ENCODE measurements around the gene GUK1. TPM values are rescaled to one million over a fixed set of nuclear protein-coding genes. Genes with fewer than 3 reads are reported as not detected.
"Not testable (repeated sequence)": the region's sequence is repeated elsewhere in the genome, so short reads cannot be mapped to it uniquely, and the experiment has no call there.

Gene GUK1
- total RNA-seq, 4 donors from 2014 or later: 292 to 354 (median 305) TPM

DNA sequence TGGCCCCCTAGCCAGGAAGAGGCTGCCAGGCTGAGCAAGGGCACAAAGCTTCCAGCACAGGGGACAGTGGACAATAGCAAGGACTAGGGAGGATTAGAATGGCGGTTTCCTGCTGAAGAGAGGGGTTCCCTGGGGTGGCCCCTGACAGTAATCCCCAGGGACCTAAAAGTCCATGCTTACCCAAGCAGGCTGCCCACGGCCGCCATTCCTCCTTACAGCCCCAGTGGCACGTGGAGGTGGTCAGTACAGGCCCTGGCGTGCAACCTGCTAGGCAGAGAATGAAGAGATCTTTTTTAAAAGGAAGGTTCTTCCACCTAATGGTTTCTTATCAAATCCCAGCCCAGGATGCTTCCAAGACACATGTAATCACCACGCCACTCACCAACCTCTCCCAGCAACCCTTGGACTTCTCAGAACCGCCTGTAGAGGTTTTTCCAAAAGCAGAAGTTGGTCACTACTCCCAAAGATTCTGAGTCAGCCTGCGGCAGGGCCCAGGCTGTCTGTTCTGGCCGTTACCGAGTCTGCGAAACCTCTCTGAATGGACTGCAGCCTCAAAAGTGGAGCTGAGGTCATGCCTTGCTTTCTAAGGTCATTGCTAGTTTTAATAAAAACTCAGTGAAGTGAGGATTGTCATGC lies 31.9 kb upstream of the GUK1 start:
- intact Hi-C loops (cut with DNase I): no loop called here
- WGBS: 78% methylated on average over 11 of the region's 11 CpGs

DNA sequence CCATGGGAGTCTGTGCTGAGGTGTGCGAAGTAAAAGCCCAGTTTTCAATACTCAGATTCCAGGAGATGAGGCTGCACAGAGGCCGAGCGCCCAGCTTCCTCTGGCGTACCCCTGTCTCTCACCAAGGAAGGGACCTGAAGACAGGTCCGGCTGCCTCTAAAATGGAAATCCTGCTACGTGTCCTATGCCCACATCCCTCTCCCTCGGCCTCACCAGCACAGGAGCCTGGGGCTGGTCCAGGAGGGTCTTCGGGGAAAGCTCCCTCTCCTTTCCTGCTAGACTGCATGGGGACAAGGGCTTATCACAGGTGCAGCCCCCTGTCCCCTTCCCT lies 31.4 kb upstream of the GUK1 start:
- Histone ChIP-seq H3K9me3 (no peaks in the 10 kb centered on the region), H3K4me3 (peak overlapping the region; percentile 75 to 98 (median 84)), H3K27me3 (no peaks in the 10 kb centered on the region), H3K4me1 (peaks cover 25 to 36% (median 33%) of the 10 kb centered on the region in 4 donors), H3K36me3 (peaks cover 0 to 27% (median 25%) of the 10 kb centered on the region in 4 donors), H3K27ac (replicated peaks in 1 of 4) (peak overlapping the region; percentile 90 to 97 (median 93))
- 0% methylated on average over 3 of the region's 8 CpGs for WGBS
- no peak for TF ChIP-seq POLR2A (IDR thresholded peaks at IDR 0.05; ENCODE audit: low read depth)
- TF ChIP-seq, protein P1, sequence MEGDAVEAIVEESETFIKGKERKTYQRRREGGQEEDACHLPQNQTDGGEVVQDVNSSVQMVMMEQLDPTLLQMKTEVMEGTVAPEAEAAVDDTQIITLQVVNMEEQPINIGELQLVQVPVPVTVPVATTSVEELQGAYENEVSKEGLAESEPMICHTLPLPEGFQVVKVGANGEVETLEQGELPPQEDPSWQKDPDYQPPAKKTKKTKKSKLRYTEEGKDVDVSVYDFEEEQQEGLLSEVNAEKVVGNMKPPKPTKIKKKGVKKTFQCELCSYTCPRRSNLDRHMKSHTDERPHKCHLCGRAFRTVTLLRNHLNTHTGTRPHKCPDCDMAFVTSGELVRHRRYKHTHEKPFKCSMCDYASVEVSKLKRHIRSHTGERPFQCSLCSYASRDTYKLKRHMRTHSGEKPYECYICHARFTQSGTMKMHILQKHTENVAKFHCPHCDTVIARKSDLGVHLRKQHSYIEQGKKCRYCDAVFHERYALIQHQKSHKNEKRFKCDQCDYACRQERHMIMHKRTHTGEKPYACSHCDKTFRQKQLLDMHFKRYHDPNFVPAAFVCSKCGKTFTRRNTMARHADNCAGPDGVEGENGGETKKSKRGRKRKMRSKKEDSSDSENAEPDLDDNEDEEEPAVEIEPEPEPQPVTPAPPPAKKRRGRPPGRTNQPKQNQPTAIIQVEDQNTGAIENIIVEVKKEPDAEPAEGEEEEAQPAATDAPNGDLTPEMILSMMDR (IDR thresholded peaks at IDR 0.05): no peak
- TF ChIP-seq EP300 (IDR thresholded peaks at IDR 0.05): no peak
- no peak for TF ChIP-seq POLR2AphosphoS5 (IDR thresholded peaks at IDR 0.05)
- intact Hi-C loops (cut with DNase I): no loop called here
- no peak for DNase-seq (ENCODE audit: extremely low spot score)

More for the DNA sequence above, 31.9 kb upstream of the GUK1 start:
- Histone ChIP-seq H3K27me3 (no peaks in the 10 kb centered on the region), H3K4me1 (peaks cover 28 to 39% (median 37%) of the 10 kb centered on the region in 4 donors), H3K27ac (replicated peaks in 1 of 4) (peak overlapping the region; percentile 90 to 97 (median 93)), H3K36me3 (peaks cover 0 to 27% (median 25%) of the 10 kb centered on the region in 4 donors), H3K4me3 (peak overlapping the region; percentile 75 to 98 (median 84)), H3K9me3 (no peaks in the 10 kb centered on the region)
- no peak for TF ChIP-seq EP300 (IDR thresholded peaks at IDR 0.05)
- TF ChIP-seq POLR2AphosphoS5 (IDR thresholded peaks at IDR 0.05): no peak
- TF ChIP-seq POLR2A (IDR thresholded peaks at IDR 0.05; ENCODE audit: low read depth): no peak
- no peak for DNase-seq (ENCODE audit: extremely low spot score)

DNA sequence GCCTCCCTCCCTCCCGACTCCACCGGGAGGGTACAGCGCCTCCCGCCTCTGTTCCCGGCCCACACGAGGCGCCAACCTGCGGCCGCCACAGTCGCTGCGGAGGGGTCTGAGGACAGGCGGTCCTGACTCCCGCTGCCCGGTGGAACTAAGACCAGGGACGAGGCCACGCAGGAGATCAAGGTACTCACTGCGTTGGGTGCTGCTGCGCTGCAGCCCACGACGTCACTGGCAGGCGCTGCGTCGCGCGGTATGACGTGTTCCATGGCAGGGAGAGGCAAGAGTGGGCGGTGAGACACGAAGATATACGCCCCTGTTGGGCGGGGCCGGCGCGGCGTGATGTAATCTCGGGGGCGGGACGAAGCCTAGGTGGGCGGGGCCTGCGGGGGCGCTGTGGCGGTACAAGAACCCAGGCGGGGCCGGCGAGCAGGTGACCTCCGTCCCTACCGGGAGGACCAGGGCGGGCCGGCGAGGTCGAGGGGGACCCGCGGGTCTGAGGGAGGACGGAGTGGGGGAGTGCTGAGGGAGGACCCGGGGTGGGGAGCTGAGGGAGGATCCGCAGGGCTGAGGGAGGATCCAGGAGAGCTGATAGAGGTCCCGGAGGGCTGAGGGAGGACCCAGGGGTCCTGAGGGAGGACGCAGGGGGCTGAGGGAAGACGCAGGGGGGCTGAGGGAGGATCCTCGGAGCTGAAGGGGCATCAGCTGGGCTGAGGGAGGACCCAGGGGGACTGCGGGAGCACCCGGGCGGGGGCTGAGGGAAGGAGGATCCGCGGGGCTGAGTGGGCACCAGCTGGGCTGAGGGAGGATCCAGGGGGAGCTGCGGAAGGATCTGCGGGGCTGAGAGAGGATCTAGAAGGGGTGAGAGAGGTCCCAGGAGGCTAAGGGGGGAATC lies 30.8 kb upstream of the GUK1 start, which contains the start of gene MRPL55:
MRPL55 (minus strand) TSS at position 227 of the 889 bp plus-strand sequence. CDS start 1,039 bp downstream, outside the sequence.
- DNase-seq (ENCODE audit: extremely low spot score): peak; percentile 100
- Histone ChIP-seq H3K9me3 (no peaks in the 10 kb centered on the region), H3K4me3 (peak within 1 kb of the TSS; percentile 75 to 98 (median 84)), H3K4me1 (peaks cover 21 to 30% (median 28%) of the 10 kb centered on the region in 4 donors), H3K36me3 (peaks cover 0 to 27% (median 25%) of the 10 kb centered on the region in 4 donors), H3K27ac (replicated peaks in 1 of 4) (peak within 1 kb of the TSS; percentile 90 to 97 (median 93)), H3K27me3 (no peaks in the 10 kb centered on the region)
- TF ChIP-seq POLR2AphosphoS5 (IDR thresholded peaks at IDR 0.05) (peak; percentile 100), EP300 (IDR thresholded peaks at IDR 0.05) (no peak), POLR2A (IDR thresholded peaks at IDR 0.05; ENCODE audit: low read depth) (peak; percentile 91)
- TF ChIP-seq, protein P1 (IDR thresholded peaks at IDR 0.05): peak in 1 of 3 experiments; percentile 36
- under 1% methylated on average over 26 of the region's 66 CpGs for WGBS
- intact Hi-C loops (cut with DNase I): no loop called here

DNA sequence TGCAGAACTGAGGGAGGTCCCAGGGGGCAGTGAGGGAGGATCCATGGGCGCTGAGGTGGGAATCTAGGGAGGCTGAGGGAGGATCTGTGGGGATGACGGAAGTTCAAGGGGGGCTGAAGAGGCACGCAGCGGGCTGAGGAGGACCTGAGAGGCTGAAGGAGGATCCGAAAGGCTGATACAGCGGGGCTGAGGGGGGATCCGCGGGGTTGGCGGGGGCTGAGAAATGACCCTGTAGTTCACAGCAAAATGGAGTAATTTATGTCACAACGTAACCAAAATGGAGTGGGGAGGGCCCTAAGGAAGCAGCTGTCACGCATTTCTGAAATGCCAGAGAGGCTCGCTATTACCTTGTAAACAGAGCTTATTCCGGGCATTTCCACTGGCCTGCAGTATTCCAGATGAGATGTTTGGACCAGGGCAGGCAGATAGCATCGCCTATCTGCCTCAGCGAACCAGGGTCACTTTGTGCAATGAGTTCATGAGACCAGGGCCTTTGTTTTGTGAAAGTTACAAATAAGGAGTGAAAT lies 30.1 kb upstream of the GUK1 start:
- Histone ChIP-seq H3K4me3 (peak overlapping the region; percentile 75 to 98 (median 84)), H3K36me3 (peaks cover 0 to 27% (median 25%) of the 10 kb centered on the region in 4 donors), H3K4me1 (peaks cover 17 to 30% (median 27%) of the 10 kb centered on the region in 4 donors), H3K27ac (replicated peaks in 1 of 4) (peak overlapping the region; percentile 90 to 97 (median 93)), H3K27me3 (no peaks in the 10 kb centered on the region), H3K9me3 (no peaks in the 10 kb centered on the region)
- 47% methylated on average over 15 of the region's 15 CpGs for WGBS
- intact Hi-C loops (cut with DNase I): no loop called here
- TF ChIP-seq EP300 (IDR thresholded peaks at IDR 0.05): no peak
- TF ChIP-seq POLR2A (IDR thresholded peaks at IDR 0.05; ENCODE audit: low read depth): no peak
- peak in 1 of 2 donors; percentile 39 for TF ChIP-seq POLR2AphosphoS5 (IDR thresholded peaks at IDR 0.05)
- no peak for DNase-seq (ENCODE audit: extremely low spot score)

DNA sequence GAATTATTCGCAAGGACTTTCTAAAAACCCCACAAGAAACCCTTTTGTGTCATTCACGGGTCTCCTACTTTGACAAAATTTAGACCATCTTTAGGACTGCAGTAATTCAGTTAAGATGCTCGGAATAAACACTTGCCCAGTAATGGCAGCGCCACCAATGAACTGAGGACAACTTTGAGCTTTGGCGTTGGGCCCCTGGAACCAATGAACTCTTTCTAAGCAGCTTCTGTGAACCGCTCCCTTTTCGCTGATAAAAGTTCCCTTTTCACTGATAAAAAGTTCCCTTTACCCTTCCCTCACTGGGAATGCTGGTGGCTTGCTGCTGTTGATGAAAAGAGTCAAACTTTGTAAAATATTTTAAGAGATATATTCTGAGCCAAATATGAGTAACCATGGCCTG lies 29.5 kb upstream of the GUK1 start:
- intact Hi-C loops (cut with DNase I): no loop called here
- peaks cover 0 to 25% (median 24%) of the 10 kb centered on the region in 4 donors for H3K36me3 ChIP-seq
- DNase-seq (ENCODE audit: extremely low spot score): no peak
- H3K4me3 ChIP-seq: peak overlapping the region in 3 of 4 donors; percentile 75 to 87 (median 80)
- 90% methylated on average over 7 of the region's 7 CpGs for WGBS
- H3K27ac ChIP-seq (replicated peaks in 1 of 4): peak overlapping the region; percentile 90 to 97 (median 93)
- peaks cover 17 to 30% (median 27%) of the 10 kb centered on the region in 4 donors for H3K4me1 ChIP-seq
- no peak for TF ChIP-seq EP300 (IDR thresholded peaks at IDR 0.05)
- TF ChIP-seq, protein P1 (IDR thresholded peaks at IDR 0.05): no peak
- TF ChIP-seq POLR2A (IDR thresholded peaks at IDR 0.05; ENCODE audit: low read depth): no peak
- TF ChIP-seq POLR2AphosphoS5 (IDR thresholded peaks at IDR 0.05): no peak
- no peaks in the 10 kb centered on the region for H3K9me3 ChIP-seq
- no peaks in the 10 kb centered on the region for H3K27me3 ChIP-seq

DNA sequence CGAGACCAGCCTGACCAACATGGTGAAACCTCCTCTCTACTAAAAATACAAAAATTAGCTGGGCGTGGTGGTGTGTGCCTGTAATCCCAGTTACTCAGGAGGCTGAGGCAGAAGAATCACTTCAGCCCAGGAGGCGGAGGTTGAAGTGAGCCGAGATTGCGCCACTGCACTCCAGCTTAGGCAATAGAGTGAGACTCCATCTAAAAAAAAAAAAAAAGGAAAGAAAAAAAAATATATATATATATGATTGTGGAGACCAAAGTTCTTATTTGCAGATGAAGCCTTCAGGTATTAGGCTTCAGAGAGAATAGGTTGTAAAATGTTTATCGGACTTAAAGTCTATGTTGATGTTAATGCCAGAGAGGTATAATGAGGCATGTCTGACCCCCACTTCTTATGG lies 28.8 kb upstream of the GUK1 start:
- H3K9me3 ChIP-seq; H3K27me3 ChIP-seq; H3K4me3 ChIP-seq; intact Hi-C loops (cut with DNase I); DNase-seq (ENCODE audit: extremely low spot score); H3K27ac ChIP-seq (replicated peaks in 1 of 4): not testable (repeated sequence)
- Histone ChIP-seq H3K4me1 (peaks cover 17 to 30% (median 27%) of the 10 kb centered on the region in 4 donors), H3K36me3 (peaks cover 0 to 18% (median 17%) of the 10 kb centered on the region in 4 donors)
- WGBS: 88% methylated on average over 6 of the region's 6 CpGs

All from esophagus muscularis mucosa (tissue), 4 donors.